GM12878 (cell line): ENCODE measurements around the gene RPS6KA2. TPM values are rescaled to one million over a fixed set of nuclear protein-coding genes. Genes with fewer than 3 reads are reported as not detected.

Experiments
- ATAC-seq: fragments of 200-7000 bp; cut with Tn5 transposase; 3 replicates; pipeline ENCODE4 v1.9.1; 2020; ENCODE audit warnings: mild to moderate bottlenecking, moderate library complexity
- BruUV-seq: library from RNA; stranded (reverse); fragments of 400-500 nt; replicated peaks from 2 replicates; lab custom pipeline; 2021; lab: Mats Ljungman, UMichigan
- CTCF ChIA-PET: fragments of 300-600 bp; sonication (Branson Sonifier 250); formaldehyde crosslinking; extraction: SDS; loops from one replicate; lab custom pipeline; 2021; ENCODE audit warnings: inconsistent platforms; lab: Yijun Ruan, JAX
- POLR2A ChIA-PET: fragments of 350-600 bp; formaldehyde crosslinking; extraction: SDS; loops from one replicate; lab custom pipeline; 2021; ENCODE audit warnings: inconsistent platforms; lab: Charles Lee
- RAD21 ChIA-PET: fragments of 300-600 bp; sonication (Branson Sonifier 250); formaldehyde crosslinking; loops from one replicate; lab custom pipeline; 2023; ENCODE audit warnings: antibody characterized with exemption; ENCODE audit not compliant: unreplicated experiment; lab: Charles Lee
- SMC1A ChIA-PET: fragments of 300-600 bp; sonication (Branson Sonifier 250); formaldehyde crosslinking; loops from one replicate; lab custom pipeline; 2023; ENCODE audit not compliant: unreplicated experiment, uncharacterized antibody; lab: Charles Lee
- DNase-seq: peaks from one replicate; pipeline ENCODE4 v3.0.0-alpha.2; 2011; ENCODE audit warnings: low read depth, low spot score
- FAIRE-seq: peaks from 3 replicates; lab custom pipeline; 2011; peaks lifted over from hg19 to GRCh38; lab: Jason Lieb, UNC
- H2AFZ ChIP-seq: 2 replicates; pipeline ENCODE4 v1.6.0; 2011; ENCODE audit warnings: low read depth, low read length, control low read depth; ENCODE audit not compliant: control insufficient read depth
- H3K27ac ChIP-seq: 2 replicates; pipeline ENCODE4 v1.5.1; 2011; ENCODE audit warnings: control low read depth; ENCODE audit not compliant: control insufficient read depth, insufficient read depth
- H3K27me3 ChIP-seq, 2 experiments: replicated peaks in 1 of 2; 2 replicates each; pipeline versions ENCODE4 v1.6.0 to v1.6.1; 2011; ENCODE audit warnings: low read length in 1 of 2; ENCODE audit not compliant: control insufficient read depth in 2 of 2, insufficient read depth in 2 of 2
- H3K36me3 ChIP-seq, 2 experiments: 2 replicates each; pipeline ENCODE4 v1.5.1; 2011; ENCODE audit warnings: low read length in 1 of 2; ENCODE audit not compliant: control insufficient read depth in 2 of 2, insufficient read depth in 2 of 2
- H3K4me1 ChIP-seq: 2 replicates; pipeline ENCODE4 v1.6.1; 2011; ENCODE audit warnings: mild to moderate bottlenecking, low read length, moderate library complexity, mixed read lengths; ENCODE audit not compliant: control insufficient read depth, insufficient read depth
- H3K4me2 ChIP-seq: 2 replicates; pipeline ENCODE4 v1.6.0; 2011; ENCODE audit warnings: control low read depth; ENCODE audit not compliant: control insufficient read depth, insufficient read depth
- H3K4me3 ChIP-seq: fragments of 200-600 bp; sonication (generic); 2 replicates; pipeline ENCODE4 v1.5.1; 2016
- H3K79me2 ChIP-seq: 2 replicates; pipeline ENCODE4 v1.6.0; 2011; ENCODE audit warnings: low read length; ENCODE audit not compliant: control insufficient read depth, insufficient read depth
- H3K9ac ChIP-seq: 2 replicates; pipeline ENCODE4 v1.8.0; 2011; ENCODE audit warnings: low read length, control low read depth, mixed read lengths; ENCODE audit not compliant: control insufficient read depth, insufficient read depth
- H3K9me3 ChIP-seq: replicated peaks from 3 replicates; pipeline ENCODE4 v1.5.1; 2011; ENCODE audit warnings: mild to moderate bottlenecking, low read length; ENCODE audit not compliant: control insufficient read depth, insufficient read depth
- H4K20me1 ChIP-seq: 2 replicates; pipeline ENCODE4 v1.6.0; 2011; ENCODE audit not compliant: control insufficient read depth, insufficient read depth
- CEBPZ ChIP-seq: fragments of 150-350 bp; IDR thresholded peaks from 2 replicates; pipeline ENCODE4 v1.6.1; 2016; ENCODE audit warnings: low read depth, low read length
- E2F8 ChIP-seq: fragments of 450-650 bp; IDR thresholded peaks from 2 replicates; pipeline ENCODE4 v1.6.1; 2018; ENCODE audit warnings: mild to moderate bottlenecking, low read depth, moderate library complexity; ENCODE audit not compliant: partially characterized antibody
- EZH2 ChIP-seq: IDR thresholded peaks from 2 replicates; pipeline ENCODE4 v1.6.1; 2012; ENCODE audit warnings: low read depth, mild to moderate bottlenecking, control low read depth, inconsistent platforms, low read length, borderline replicate concordance; ENCODE audit not compliant: control insufficient read depth
- GATAD2B ChIP-seq: fragments of 450-650 bp; conservative IDR thresholded peaks from 2 replicates; pipeline ENCODE4 v1.6.1; 2017; ENCODE audit warnings: low read depth, mild to moderate bottlenecking, moderate library complexity
- NFYB ChIP-seq: IDR thresholded peaks from 2 replicates; pipeline ENCODE4 v1.6.1; 2011; ENCODE audit warnings: low read depth, mild to moderate bottlenecking, low read length, improper control_type of control experiment, moderate library complexity; ENCODE audit not compliant: insufficient read depth
- NR2F1 ChIP-seq: fragments of 450-650 bp; conservative IDR thresholded peaks from 2 replicates; pipeline ENCODE4 v1.6.1; 2017; ENCODE audit warnings: mild to moderate bottlenecking
- PKNOX1 ChIP-seq: fragments of 450-650 bp; IDR thresholded peaks from 2 replicates; pipeline ENCODE4 v1.6.1; 2016; ENCODE audit warnings: mild to moderate bottlenecking
- PRDM15 ChIP-seq: fragments of 450-650 bp; formaldehyde crosslinking; IDR thresholded peaks from 2 replicates; pipeline ENCODE4 v1.4.0; 2020; ENCODE audit warnings: mild to moderate bottlenecking, moderate library complexity
- SPI1 ChIP-seq: IDR thresholded peaks from 2 replicates; pipeline ENCODE4 v1.6.1; 2011; ENCODE audit warnings: low read depth, mild to moderate bottlenecking, low read length, moderate library complexity, borderline replicate concordance; ENCODE audit not compliant: insufficient read depth
- TCF3 ChIP-seq: IDR thresholded peaks from 2 replicates; pipeline ENCODE4 v1.6.1; 2012; ENCODE audit warnings: low read depth, mild to moderate bottlenecking, low read length, borderline replicate concordance; ENCODE audit not compliant: insufficient read depth
- USF1 ChIP-seq: IDR thresholded peaks from 2 replicates; pipeline ENCODE4 v1.6.1; 2011; ENCODE audit warnings: borderline replicate concordance, low read depth, mild to moderate bottlenecking, moderate library complexity, mixed read lengths, low read length; ENCODE audit not compliant: insufficient read depth; ENCODE audit errors: extremely low read length
- WGBS: methylation state at CpG from one replicate; pipeline ENCODE4 v1.1.6; 2016; ENCODE audit warnings: low lambda C conversion rate; ENCODE audit not compliant: insufficient replicate concordance, insufficient coverage; ENCODE audit errors: missing lambda C conversion rate; 5-methylcytosine and 5-hydroxymethylcytosine counted together
- in situ Hi-C: fragments of 300-500 bp; cut with MboI; formaldehyde crosslinking; loops from 9 replicates; pipeline ENCODE4 v1.14.3; 2018; ENCODE audit warnings: mixed read lengths
- intact Hi-C: fragments of 100-400 bp; cut with micrococcal nuclease; formaldehyde crosslinking; loops from one replicate; pipeline ENCODE4 v1.14.2; 2022; ENCODE audit not compliant: unreplicated experiment
- polyA plus RNA-seq, 11 experiments: library from polyadenylated mRNA; depleted of rRNA in 4 of 11; unstranded in 6 of 11; stranded (reverse) in 5 of 11; fragments of >200 nt; fragmentation: Nextera tagmentation in 4 of 11; fragmentation: Illumina TruSeq in 1 of 11; extraction: Ambion mirVana in 4 of 11; extraction: Trizol in 1 of 11; gene quantifications; 1 replicate in 1 of 11; 2 replicates in 10 of 11; pipeline versions ENCODE4 v1.2.1 to v1.2.3, GENCODE V29; 2011 to 2016; ENCODE audit warnings: inconsistent platforms in 2 of 11, missing spikeins in 2 of 11, low read depth in 1 of 11
- total RNA-seq, 4 experiments: library from RNA; depleted of rRNA in 3 of 4; stranded (reverse); fragments of >200 nt in 3 of 4; fragmentation: Illumina TruSeq in 1 of 4; extraction: Trizol in 1 of 4; gene quantifications; 2 replicates each; pipeline versions ENCODE4 v1.2.1 to v1.2.3, GENCODE V29; 2013 to 2021

Gene RPS6KA2
- total and polyA plus RNA-seq, 10 of the 15 experiments (the other 5 are each of a cell fraction or from before 2014, with no cell fraction given): 0.02 to 1.0 (median 0.22) TPM; not detected in 1

- Histone ChIP-seq H3K27me3 (no peaks in the 10 kb centered on the region; a peak in 1 of 4 replicates), H3K9me3 (no peaks in the 10 kb centered on the region), H3K4me2 (no peak overlapping the region), H3K79me2 (no peaks in the 10 kb centered on the region), H3K9ac (no peak overlapping the region), H2AFZ (no peak overlapping the region), H3K27ac (no peak overlapping the region), H3K4me1 (peaks cover 8% of the 10 kb centered on the region), H3K36me3 (no peaks in the 10 kb centered on the region), H4K20me1 (no peaks in the 10 kb centered on the region), H3K4me3 (no peak overlapping the region)
- FAIRE-seq (no peak), DNase-seq (no peak), ATAC-seq (no peak)
- 50% methylated on average over 3 of the region's 3 CpGs for WGBS
- no TSS peak for BruUV-seq
- ChIA-PET POLR2A (no interaction called here), SMC1A (no interaction called here), RAD21 (no interaction called here), CTCF (no interaction called here)
- intact Hi-C loops (no loop called here), in situ Hi-C loops (no loop called here)
- TF ChIP-seq NFYB (no peak), PKNOX1 (no peak), TCF3 (no peak), SPI1 (no peak), E2F8 (no peak), GATAD2B (no peak), PRDM15 (no peak), EZH2 (no peak), NR2F1 (no peak), USF1 (no peak), CEBPZ (no peak)
Measured at GRCh38 chr6:166514196-166514595, 112.9 kb downstream of the RPS6KA2 start.
